Activated CD4-positive, alpha-beta T cell treated with anti-CD3 and anti-CD28 coated beads for 24 hours (primary cell): Measurements from ENCODE around the gene CBFA2T3.
"Not testable (repeated sequence)": the region's sequence is repeated elsewhere in the genome, so short reads cannot be mapped to it uniquely, and the experiment has no call there.

Experiments used
- DNase-seq, 2 donors: peaks; one replicate each; pipeline ENCODE4 v3.0.0-alpha.2; 2020; ENCODE audit warnings: low read depth in 2 of 2

The CBFA2T3 gene

DNA sequence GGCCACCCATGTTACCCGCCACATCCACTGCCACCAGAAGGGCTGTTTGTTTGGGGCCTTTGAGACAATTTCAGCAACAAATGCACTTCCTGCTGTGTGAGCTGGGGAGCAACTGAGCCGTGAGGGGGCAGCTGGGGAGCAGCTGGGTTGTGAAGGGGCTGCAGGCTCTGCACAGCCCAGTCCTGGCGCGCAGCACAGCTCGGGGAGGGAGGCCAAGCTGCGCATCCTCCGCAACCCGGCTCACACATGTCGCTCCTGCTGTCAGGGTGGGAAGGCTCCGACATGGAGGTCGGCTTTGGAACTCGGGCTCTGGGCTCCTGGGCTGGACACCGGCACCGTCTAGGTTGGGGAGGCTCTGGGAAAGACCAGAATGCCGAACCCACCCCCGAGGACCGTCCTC lies 53.6 kb downstream of the CBFA2T3 start:
- DNase-seq, result no peak

DNA sequence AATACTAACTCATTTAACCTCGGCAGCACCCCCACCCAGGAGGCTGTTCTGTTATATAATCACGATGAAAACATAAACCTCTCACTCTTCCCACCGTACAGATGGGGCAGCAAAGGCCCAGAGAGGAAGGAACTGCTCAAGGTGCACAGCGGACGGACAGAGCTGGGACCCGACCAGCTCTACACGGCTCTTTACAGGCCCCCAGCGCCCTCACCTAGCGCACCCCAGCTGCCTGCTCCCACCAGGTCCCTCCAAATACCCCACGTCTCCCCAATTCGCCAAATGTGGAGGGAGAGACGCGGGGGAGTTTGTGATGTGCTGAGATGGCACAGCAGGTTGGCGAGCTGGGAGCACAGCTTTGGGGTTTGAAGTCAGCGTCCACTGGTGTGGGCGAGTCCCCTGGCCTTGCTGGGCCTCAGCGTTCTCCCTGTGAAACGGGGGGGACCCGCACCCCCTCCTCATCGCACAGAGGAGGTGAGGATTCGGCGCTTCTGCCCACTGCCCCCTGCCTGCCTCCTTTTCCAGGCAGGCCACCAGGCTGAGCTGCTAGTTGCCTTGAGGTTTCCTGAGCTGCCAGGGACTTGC lies 54.1 kb downstream of the CBFA2T3 start:
- no peak for DNase-seq

DNA sequence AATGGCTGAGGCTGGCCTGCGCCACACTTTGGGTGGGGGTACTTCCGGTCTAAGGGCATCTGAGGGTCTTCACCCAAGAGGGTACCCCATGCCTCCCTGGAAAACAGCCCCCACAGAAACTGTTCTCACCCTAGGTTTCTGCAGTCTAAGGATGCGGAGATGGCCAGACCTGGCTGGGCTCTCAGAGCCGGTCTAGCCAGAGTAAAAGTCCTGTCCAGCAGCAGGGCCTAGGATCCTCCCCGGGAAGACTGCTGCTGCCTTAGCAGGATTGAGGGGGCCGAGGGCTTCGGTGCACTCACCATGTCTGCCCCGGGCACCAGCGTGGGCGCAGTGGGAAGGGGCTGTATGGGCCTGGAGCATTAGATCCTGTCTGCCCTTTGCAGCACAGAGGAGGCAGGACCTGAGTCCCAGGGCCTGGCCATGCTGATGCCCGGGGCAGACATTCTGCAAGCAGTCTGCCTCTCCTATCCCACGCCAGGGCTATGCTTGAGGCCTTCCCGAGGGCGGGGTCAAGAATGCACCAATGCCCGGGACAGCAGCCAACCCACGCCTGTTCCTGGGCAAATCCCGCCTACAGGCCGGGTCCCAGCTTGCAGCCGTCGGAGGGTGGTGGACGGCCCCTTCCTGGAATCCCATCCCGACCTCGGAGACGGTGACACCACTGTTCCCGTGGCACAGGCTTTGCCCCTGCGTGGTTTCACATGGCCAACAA lies 54.7 kb downstream of the CBFA2T3 start:
- no peak for DNase-seq

DNA sequence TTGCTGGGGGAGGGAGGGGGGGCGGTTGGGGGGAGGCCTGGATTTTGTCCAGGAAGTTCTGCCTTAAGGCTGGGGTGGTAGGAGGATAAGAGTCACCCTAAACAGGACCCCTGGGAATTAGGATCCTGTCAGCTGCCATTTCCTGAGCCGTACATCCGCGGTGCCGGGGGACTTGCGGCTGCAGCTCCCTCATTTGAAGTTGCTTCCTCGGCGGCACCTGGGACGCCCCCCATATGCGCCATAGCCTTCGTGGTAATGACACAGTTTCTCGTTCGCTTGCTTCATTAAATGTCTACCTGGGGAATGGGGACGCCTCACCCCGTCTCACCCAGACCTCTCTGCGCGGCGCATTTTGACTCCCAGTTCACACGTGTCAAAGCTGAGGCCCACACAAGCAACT lies 55.4 kb downstream of the CBFA2T3 start:
- no peak for DNase-seq

DNA sequence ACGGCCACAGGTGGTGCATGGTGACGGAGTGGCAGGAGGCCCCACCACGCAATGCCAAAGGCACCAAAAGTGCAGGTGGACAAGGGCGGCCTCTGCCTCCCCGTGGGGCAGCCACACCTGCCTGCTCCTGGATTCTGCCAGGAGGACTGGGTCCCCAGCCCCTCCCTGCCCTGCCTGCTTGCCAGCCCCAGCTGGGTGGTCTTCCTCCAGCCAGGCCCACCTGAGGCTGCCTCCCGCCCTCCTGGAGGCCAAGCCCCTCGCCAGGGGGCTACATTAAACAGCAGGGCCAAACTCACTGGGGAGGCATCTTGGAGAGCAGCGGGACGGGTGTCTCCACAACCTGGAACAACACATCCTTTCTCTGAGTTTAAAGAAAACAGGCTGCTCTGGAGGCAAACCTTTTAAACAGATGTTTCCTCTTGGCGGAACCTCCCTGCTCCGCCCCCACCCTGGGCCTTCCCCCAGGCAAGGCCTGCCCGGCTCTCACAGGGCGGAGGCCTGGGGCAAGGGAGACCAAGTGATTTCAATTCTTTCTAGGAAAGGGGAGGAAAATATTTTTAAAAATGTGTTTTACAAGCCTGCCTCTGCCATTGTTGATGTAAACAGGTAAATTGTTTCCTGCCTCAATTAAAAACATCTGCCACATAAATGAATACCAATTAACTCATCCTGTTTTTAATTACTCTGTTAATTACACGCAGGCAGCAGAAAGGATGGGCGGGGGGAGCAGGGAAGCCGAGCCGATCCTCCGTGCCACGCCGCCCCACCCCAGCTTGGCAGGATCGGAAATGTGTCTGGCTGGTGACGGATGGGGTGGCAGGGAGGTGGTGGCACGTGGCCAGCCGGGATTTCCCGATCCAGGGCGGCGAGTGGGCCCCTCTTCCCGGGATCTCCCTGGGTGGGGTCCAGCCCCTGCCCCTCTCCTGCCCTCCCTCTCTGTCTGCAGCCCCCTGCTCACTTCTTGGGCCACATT lies 56.1 kb downstream of the CBFA2T3 start:
- no peak for DNase-seq

DNA sequence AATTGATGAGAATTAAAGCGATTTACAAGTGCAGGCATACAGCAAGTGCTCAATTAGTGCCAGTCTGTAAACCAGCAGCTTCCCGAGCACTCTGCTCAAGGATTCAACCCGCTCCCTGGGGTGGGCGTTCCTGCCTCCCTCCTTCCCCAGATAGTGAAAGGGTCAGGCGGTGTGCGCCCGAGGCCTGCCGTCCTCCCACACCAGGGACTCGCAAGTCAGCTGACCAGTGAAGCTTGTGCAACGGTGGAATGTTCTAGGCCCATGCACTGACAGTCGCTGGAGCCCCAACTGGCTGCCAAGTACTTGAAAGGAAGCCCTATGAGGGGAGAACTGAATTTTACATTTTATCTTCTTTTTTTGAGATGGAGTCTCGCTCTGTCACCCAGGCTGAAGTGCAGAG lies 57.1 kb downstream of the CBFA2T3 start:
- DNase-seq, result no peak

DNA sequence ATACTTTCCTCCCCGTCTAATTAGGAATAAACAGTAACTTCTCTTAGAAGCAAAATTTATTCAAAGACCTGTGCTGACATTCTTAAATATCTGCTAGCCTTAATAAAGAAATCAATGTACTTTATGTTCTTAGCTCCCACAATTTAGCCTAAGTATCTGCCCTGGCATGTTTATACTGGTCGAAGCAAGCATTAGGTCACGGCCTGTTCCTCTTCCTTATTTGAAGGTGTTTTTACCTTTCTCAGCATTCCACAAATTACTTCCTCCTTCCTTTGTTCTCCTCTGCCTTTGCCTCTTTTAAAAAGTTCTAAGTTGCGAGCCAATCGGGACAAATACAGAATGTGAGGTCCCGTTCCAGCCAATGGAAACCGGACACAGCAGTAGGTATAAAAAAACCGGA lies 58.1 kb downstream of the CBFA2T3 start:
- DNase-seq, result not testable (repeated sequence)

DNA sequence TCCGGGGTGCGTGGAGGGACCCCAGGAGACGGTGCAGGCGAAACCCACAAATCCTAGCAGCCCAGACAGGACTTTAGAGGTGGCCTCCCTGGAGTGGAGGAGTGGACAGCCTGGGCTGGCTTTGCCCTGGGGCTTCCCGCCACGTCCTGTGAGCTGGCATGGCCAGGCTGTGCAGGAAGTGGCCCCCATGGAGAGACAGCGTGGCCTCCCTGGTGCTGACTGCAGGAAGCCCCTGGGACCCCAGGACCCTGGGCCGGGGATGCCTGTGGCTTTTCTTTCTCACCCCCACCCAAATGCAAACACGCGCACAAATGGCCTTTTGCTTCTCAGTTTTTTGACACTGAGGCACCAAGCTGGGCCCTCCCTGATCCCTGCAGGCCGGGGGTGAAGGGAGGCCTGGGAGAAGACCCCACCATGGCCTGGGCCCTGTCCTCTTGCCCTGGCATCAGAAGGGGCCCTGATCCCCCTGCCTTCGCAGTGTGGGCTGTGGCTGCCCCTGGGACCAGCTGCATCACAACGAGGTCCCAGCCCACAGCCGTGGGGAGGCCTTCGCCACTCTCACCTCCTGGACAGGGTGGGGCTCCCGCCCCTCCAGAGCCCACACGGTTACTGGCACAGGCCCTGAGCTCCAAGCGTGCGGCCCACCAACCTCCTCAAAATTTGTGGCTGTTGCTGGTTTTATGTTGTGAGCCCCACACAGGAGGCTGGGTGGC lies 58.9 kb downstream of the CBFA2T3 start:
- DNase-seq, result no peak

DNA sequence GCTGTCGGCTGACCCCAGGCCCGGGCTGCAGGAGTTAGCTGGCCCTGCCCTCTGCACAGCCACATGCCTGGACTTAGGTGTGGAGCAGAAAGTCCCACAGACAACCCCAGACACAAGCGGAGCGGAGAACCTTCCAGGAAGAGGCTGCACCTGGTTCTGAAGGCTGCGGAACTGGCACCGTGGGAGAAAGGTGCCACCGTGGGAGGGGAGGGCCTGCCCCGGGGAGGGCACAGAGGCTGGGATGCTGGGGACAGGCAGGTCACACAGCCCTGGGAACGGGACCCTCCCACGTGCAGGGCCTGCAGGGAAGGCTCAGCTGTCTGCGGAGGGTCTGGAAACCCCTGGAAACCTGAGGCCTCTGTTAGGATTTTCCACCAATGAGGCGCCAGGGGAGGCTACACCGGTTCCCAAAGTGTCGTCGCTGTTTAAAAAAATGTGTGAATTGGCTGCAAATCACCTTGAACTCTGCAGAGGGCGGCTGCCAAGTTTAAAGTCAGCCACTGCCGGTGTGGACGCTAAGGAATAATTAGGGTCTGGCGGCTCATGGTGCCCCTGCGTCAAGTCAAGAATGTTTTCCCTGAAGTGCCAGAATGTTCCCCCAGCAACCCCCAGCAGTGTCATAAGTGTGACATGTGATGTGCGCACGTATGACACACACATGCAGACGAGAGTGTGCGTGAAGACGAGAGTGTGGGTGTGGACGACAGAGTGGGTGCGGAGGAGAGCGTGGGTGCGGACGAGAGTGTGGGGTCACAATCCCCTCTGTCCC lies 59.7 kb downstream of the CBFA2T3 start:
- DNase-seq, result no peak

DNA sequence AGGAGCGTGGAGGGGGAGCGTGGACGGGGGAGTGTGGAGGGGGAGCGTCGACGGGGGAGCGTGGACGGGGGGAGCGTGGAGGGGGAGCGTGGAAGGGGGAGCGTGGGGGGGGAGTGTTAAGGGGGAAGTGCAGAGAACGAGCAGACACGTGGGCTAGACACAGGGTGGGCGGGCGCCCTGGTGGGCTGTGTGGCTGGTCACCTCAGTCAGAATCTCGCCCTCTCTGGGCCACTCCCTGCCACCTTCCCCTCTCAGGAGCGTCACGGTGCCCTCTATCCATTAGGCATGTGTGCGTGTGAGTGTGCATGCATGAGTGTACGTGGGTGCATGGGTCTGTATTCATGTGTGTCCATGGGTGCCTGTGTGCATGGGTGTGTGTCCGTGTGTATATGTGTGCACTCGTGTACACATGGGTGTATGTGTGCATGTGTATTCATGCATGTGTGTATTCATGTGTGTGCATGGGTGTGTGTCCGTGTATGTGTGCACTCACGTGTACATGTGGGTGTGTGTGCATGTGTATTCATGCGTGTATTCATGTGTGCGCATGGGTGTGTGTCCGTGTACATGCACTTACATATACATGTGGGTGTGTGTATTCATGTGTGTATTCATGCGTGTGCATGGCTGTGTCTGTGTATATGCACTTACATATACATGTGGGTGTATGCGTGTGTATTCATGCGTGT lies 61.2 kb downstream of the CBFA2T3 start:
- no peak for DNase-seq

DNA sequence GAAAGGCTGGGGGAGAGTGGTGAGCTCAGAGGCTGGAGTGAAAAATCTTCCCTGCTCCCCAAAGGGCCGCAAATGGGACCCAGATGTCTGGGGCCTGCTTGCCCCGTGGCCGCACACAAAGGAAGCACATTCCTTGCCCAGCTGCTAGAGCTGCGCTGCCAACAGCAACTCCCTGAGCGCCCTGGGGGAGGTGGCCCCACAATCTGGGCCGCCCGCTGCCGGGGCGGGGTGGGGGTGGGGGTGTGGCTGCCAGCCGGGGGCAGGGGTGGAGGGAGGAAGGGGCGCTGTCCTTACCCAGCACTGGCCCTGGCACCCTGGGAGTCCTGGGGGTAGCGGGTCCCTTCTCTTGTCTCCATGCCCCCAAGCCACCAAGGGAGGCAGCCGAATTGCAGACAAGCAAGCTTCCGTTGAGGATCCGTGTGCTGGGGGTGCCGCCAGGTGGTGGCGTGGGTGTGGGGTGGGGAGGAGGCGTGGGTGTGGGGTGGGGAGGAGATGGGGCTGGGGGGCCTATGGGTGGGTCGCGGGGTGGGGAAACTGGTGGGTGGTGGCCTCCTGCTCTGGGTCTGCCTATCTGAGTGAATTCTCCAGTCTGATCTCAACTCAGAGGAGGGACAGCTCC lies 62.1 kb downstream of the CBFA2T3 start:
- no peak for DNase-seq

DNA sequence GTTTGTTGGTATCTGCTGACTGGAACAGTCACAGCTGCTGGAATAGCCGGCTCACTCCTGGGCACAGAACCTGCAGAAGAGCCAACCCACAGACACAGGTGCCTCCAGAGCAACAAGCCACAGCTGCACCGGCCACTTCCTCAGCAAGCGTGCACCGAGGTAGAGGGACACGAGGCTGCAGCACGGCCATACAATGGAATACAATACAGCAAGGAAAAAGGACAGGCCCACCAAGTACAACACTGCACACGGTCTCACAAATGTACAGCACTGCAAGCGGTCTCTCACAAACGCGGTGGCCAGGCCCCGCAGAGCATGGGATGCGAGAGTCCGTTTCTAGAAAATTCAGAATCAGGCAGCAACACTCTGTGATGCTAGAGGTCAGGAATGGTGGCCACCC lies 63.1 kb downstream of the CBFA2T3 start:
- DNase-seq, result no peak

DNA sequence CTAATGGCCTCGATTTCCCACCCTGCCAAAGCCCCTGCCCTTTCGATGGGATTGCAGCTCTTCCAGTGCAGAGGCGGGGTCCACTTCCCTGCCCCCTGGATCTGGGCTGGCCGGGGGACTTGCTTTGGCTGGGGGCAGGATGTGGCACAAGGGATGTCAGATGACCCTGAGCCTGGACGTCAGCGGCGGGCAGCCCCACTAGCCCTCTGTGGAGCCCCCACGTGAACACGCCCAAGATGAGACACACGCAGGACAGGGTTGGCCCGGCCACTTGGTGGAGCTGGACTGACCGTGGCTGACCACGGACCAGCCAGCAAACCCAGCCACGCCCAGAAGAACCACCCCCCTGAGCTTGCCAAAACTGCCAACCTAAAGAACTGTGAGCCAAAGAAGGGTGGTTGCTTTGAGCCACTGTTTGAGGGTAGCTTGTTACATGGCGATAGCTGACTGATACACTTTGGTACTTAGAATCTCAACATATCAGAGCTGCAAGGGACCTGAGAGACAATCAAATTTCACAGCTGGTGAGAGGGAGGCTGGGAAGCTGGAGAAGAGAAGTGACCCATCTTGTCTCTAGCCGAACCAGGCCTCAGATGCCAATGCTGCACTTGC lies 63.9 kb downstream of the CBFA2T3 start:
- DNase-seq, result no peak

DNA sequence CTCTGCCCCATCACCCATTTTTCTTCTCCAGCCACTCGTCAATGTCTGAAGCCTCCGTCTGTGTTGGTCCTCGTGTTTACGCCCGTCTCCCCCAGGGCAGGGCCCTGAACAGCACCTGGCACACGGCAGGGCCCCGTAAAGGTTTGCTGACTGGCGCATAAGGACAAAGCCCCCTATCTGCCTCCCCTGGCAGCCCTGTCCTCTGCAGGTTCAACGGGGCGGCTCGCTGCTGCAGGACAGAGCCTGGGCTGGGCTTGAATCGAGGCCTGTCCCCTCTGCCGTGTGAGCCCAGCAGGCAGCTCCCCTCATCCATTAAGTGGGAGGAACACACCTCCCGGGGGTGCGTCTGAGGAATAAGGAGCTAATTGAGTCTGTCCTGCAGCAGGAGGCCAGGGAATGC lies 64.5 kb downstream of the CBFA2T3 start:
- no peak for DNase-seq

DNA sequence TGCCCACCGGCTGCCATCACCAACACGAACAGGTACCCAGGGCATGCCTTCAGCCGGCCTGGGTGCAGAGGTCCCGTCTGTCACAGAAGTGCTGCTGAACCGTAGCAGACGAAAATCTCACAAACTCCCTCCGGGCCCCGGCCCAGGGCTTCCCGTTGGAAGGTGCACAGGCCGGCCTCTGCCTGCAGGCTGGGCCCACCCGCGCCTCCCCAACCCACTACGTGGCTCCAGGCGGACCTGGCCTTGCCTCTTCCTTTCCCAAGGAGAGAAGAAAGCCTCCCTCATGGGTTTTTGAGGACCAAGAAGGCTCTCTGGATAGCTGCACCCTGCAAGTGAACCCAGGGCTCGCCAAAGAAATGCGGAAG lies 65.1 kb downstream of the CBFA2T3 start:
- no peak for DNase-seq

DNA sequence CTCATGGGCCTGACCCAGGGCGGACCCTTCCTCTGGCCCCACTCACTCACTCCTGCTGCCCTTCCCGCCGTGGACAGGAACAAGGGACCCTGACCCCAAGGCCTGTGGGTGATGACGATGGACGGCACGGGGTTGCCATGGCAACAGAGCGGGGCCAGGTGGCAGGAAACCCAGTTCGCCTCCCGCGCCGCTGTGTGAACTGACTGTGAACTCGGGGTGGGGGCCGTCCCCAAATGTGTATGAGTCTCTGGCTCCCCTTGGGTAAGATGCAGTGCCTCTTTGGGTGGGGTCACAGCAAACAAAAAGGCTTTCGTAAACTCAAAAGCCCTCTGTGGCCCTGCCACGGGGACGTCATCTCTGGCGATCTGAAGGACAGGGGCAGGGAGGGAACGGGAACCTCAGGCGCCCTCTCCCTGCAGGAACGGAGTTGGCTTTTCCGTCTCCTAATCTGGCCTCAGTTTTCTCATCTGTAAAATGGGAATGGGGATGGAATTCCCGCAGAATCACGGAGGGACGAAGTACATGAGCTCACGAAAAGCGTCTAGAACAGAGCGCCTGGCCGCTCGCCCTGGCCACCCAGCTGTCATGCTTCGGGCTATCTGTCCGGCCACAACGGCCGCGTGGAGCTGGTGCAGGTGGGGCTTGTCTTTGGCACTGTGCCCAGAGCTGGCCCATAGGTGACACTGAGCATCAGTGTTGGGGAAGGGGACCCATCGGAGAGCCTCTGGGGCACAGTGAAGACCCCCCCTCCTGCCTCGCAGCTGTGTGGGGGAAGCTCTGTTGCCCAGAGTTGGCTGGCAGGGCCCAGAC lies 65.7 kb downstream of the CBFA2T3 start:
- DNase-seq, result no peak

DNA sequence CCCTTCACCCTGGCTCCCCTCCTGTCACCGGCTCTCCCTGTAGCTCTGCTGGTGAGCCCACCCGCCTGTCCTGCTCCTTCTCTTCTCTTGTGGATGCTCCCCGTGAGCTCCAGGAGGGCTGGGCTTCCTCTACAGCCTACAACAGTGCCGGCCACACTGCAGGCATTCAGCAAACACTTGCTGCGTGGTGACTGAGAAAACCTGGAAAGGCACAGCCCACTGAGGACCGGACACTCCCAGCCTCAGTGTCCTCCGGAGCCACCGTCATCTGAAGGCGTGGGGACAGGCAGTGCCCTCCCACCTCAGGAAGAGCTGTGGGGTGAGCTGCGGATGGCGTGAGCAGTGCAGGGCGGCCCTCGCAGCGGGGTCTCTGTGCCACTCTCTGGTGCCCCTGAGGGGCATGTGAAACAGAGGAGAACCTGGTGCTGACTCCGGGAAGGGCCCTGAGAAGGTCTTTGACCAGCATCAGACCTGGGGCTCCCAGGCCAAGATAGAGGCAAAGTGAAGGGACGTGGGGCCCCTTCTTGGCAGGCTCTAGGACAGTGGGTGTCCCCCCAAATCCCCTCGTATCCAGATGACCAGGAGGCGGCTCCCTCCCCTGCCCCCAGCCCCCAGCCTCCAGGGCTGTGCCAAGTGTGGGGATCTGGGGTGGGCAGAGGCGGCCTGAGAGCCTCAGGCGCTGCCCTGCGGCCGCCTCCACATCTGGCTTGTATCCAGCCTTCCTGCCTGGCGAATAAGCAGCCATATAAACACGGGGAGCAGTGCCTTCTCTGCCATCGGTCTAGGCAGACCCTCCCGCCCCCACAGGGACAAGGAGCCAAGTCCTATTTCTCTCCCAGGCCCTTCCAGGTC lies 66.5 kb downstream of the CBFA2T3 start:
- DNase-seq, result no peak
